Measurements from ENCODE around the gene RNASE11. TPM values are rescaled to one million over a fixed set of nuclear protein-coding genes. Genes with fewer than 3 reads are reported as not detected.

Gene RNASE11
- total RNA-seq, 2 experiments from 2014 or later: not detected

DNA sequence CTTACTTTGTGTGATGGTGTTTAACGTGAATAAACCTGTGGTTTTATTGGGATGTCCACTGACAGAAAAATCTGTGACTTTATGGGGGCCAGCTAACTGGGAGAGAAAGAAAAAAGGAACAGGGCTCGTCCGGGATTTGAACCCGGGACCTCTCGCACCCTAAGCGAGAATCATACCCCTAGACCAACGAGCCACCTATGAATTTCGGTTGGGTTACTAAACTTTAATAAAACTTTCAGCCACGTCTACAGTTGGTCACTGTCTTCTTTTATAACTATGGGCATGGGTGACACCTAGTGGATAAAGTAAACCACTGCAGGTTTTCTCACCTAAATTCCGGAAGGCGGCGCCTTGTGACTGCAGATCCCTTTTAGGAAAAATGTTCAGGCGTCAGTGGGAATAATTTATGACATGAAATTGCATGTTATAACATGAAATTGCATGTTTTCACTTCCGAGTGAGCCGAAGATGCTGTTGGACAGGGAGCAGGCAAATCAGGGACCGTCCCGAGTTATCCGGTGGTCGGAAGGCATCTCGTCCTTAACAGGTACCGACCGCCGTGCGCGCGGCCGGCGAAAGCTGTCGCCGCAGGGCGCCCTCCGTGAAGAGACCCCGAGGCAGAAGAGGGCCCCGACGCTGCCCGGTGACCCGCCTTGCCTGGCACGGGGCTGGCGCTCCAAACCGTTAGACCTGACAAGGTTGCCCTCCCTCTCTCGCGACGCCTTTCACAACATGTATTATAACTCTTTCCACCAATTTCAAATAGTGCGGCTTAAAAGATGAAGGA lies 21.6 kb upstream of the RNASE11 start:
- intact Hi-C loops (cut with micrococcal nuclease): loop anchor here (1.0 to 5.0 kb wide), 3 partner anchors 24 to 197 kb away; partner anchors contain the start of genes APEX1 and TEP1
- ChIA-PET CTCF (interaction anchor here (0.7 to 7.3 kb wide), 34 partner anchors 9 to 303 kb away, joined by 3 to 104 read pairs (median 4); partner anchors contain the start of genes APEX1, PARP2, PIP4P1 and RNASE11), POLR2A (interaction anchor here (0.8 to 1.5 kb wide), 6 partner anchors 73 to 266 kb away, joined by 3 to 7 read pairs (median 4); partner anchors contain the start of genes APEX1, OSGEP and PARP2)
- no peaks in the 10 kb centered on the region for H3K9me3 Mint-ChIP-seq
- no peak overlapping the region for H3K27ac Mint-ChIP-seq
- TF ChIP-seq, protein P1, sequence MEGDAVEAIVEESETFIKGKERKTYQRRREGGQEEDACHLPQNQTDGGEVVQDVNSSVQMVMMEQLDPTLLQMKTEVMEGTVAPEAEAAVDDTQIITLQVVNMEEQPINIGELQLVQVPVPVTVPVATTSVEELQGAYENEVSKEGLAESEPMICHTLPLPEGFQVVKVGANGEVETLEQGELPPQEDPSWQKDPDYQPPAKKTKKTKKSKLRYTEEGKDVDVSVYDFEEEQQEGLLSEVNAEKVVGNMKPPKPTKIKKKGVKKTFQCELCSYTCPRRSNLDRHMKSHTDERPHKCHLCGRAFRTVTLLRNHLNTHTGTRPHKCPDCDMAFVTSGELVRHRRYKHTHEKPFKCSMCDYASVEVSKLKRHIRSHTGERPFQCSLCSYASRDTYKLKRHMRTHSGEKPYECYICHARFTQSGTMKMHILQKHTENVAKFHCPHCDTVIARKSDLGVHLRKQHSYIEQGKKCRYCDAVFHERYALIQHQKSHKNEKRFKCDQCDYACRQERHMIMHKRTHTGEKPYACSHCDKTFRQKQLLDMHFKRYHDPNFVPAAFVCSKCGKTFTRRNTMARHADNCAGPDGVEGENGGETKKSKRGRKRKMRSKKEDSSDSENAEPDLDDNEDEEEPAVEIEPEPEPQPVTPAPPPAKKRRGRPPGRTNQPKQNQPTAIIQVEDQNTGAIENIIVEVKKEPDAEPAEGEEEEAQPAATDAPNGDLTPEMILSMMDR (IDR thresholded peaks at IDR 0.05): peak; percentile 100
- peak; percentile 73 for DNase-seq
- H3K4me1 Mint-ChIP-seq (ENCODE audit: low read depth): peaks cover under 1% of the 10 kb centered on the region
- peak; percentile 19 for ATAC-seq
- no peaks in the 10 kb centered on the region for H3K36me3 Mint-ChIP-seq (ENCODE audit: low read depth)
- no peak overlapping the region for H3K4me3 Mint-ChIP-seq
- H3K27me3 Mint-ChIP-seq: no peaks in the 10 kb centered on the region

DNA sequence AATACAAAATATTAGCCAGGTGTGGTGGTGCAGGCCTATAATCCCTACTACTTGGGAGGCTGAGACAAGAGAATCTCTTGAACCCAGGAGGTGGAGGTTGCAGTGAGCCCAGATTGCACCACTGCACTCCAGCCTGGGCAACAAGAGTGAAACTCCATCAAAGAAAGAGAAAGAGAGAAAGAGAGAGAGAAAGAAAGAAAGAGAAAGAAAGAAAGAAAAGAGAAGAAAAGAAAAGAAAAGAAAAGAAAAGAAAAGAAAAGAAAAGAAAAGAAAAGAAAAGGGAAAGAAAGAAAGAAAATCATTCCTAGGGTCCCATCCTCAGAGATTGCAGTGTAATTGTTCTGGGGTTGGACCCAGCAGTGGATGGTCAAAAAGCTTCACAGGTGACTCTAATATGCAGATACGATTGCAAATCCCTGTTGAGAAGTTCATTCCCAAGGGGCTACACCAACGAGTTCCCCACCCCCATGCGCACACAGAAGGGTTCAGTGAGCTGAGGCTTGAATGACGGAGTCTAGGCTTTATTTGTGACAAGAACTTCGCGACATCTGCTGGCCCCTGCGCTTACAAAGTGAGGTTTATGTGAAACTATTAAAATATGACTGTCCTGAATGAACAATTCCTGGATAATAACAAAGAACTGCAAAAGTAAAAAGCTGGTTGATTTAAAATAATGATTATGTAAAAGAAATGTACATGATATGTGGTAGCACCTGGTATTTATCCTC lies 20.7 kb upstream of the RNASE11 start:
- Mint-ChIP-seq H3K36me3 (ENCODE audit: low read depth) (no peaks in the 10 kb centered on the region), H3K27ac (no peak overlapping the region), H3K4me3 (no peak overlapping the region), H3K27me3 (no peaks in the 10 kb centered on the region), H3K4me1 (ENCODE audit: low read depth) (no peaks in the 10 kb centered on the region), H3K9me3 (no peaks in the 10 kb centered on the region)
- ChIA-PET POLR2A (interaction anchor here (1.4 kb wide), 1 partner anchor 265 kb away, joined by 7 read pairs; the partner anchor contains the start of gene PARP2), CTCF (interaction anchor here (0.6 to 7.3 kb wide), 24 partner anchors 8 to 302 kb away, joined by 3 to 104 read pairs (median 4); partner anchors contain the start of genes PARP2, PIP4P1, RNASE11 and RNASE4)
- DNase-seq: no peak
- no peak for ATAC-seq
- TF ChIP-seq, protein P1 (IDR thresholded peaks at IDR 0.05): no peak
- intact Hi-C loops (cut with micrococcal nuclease): loop anchor here (1.0 kb wide), 2 partner anchors 25 to 77 kb away; no protein-coding TSS in a partner anchor

DNA sequence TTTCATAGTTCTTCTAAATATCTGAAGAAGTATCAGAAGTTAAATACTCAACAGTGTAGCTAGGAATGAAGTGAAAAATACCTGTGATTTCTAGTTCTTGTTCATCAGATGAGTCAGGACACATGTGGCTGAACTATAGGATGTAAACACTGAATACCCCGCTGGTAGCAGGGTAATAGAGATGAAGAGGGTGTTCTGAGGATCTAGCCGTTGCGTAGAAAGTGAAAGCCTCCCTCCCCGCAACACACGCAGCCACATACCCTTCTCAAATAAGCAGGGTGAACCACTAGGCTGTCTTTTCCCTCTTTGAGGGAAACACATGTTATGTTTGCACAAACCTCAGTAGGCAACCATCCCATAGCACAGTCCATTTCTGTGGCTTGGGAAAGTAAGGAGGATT lies 19.8 kb upstream of the RNASE11 start:
- H3K27me3 Mint-ChIP-seq: no peaks in the 10 kb centered on the region
- no peak overlapping the region for H3K27ac Mint-ChIP-seq
- no peak for DNase-seq
- ChIA-PET CTCF (interaction anchor here (0.7 to 7.3 kb wide), 7 partner anchors 20 to 280 kb away, joined by 3 to 104 read pairs (median 8); partner anchors contain the start of genes RNASE11, RNASE4 and TEP1), POLR2A (no interaction called here)
- no peaks in the 10 kb centered on the region for H3K9me3 Mint-ChIP-seq
- intact Hi-C loops (cut with micrococcal nuclease): loop anchor here (1.0 kb wide), 1 partner anchor 76 kb away; no protein-coding TSS in a partner anchor
- ATAC-seq: no peak
- TF ChIP-seq, protein P1 (IDR thresholded peaks at IDR 0.05): no peak
- no peaks in the 10 kb centered on the region for H3K36me3 Mint-ChIP-seq (ENCODE audit: low read depth)
- no peak overlapping the region for H3K4me3 Mint-ChIP-seq
- H3K4me1 Mint-ChIP-seq (ENCODE audit: low read depth): no peaks in the 10 kb centered on the region

DNA sequence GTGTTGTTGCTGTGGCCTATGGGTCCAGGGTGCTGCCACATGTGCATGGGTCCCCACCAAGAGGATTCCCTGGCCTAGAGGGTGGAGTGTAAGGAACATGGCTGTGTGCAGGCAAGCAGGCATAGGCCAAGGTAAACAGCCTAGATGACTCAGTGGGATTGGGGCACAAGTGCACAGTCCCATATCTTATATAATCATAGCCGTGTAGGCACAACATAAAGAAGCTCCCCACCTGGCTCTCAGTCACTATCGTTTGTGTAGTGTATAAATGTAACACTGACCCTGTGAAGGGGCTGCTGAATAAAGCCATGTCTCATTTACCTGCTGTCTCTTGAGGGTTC lies 19.1 kb upstream of the RNASE11 start:
- POLR2A ChIA-PET: no interaction called here
- H3K4me3 Mint-ChIP-seq: no peak overlapping the region
- TF ChIP-seq, protein P1 (IDR thresholded peaks at IDR 0.05): no peak
- DNase-seq (no peak), ATAC-seq (no peak)
- no peaks in the 10 kb centered on the region for H3K27me3 Mint-ChIP-seq
- intact Hi-C loops (cut with micrococcal nuclease): no loop called here
- CTCF ChIA-PET: interaction anchor here (0.7 to 7.3 kb wide), 6 partner anchors 76 to 279 kb away, joined by 3 to 104 read pairs (median 18); partner anchors contain the start of genes RNASE4 and TEP1
- no peaks in the 10 kb centered on the region for H3K36me3 Mint-ChIP-seq (ENCODE audit: low read depth)
- H3K9me3 Mint-ChIP-seq: no peaks in the 10 kb centered on the region
- no peaks in the 10 kb centered on the region for H3K4me1 Mint-ChIP-seq (ENCODE audit: low read depth)
- no peak overlapping the region for H3K27ac Mint-ChIP-seq
